Activated CD4-positive, alpha-beta T cell treated with anti-CD3 and anti-CD28 coated beads, Interleukin-2, amount 50 U/mL, for 16 hours (primary cell): Measurements from ENCODE around the gene FAM168B.
A peak's percentile ranks its signal among the peaks of the same experiment; 100 is the strongest.

Source experiments
- DNase-seq: peaks from one replicate; pipeline ENCODE4 v3.0.0-alpha.2; 2020

Gene FAM168B

DNA sequence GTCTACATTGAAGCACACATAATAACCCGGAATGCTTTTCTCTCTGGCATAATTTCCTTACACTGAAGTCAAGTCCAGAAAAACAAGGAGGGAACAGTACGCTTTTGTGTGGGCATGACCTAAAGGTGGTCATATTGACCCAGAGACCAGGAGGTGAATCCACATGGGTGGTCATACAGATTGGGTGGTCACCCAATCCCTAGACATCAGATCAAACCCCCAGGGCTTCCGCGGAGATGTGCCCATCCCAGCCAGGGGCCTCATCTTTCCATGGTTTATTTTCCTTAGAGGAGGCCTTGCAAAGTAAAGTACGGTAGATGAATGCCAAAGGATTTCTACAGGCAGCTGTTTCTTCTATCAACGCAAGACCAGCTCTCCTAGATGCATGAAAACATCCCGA lies 38.8 kb downstream of the FAM168B start:
- no peak for DNase-seq

DNA sequence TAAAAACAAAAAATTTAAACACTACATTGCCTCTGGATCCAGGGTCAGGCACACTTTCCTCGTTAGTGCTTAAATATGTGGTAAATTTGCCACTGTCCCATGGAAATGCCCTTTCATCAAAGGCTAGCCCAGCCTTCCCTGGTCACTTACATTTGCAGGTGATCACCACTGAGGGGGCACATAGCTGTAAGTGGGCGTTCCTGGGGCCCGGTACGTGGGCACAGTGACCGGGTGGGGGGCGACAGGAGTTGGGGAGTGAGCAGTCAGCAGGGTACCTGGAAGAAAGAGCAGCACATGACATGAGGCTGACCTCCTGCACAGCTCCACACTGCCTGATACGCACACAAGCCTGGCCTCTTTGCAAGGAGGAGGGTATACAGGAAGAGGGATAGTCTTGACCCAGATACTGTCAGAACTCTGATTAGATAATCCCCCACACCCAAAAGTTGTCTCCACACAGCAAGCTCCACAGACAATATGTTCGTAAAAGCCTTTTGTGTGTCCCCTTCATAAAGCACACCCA lies 40.5 kb downstream of the FAM168B start:
- no peak for DNase-seq

DNA sequence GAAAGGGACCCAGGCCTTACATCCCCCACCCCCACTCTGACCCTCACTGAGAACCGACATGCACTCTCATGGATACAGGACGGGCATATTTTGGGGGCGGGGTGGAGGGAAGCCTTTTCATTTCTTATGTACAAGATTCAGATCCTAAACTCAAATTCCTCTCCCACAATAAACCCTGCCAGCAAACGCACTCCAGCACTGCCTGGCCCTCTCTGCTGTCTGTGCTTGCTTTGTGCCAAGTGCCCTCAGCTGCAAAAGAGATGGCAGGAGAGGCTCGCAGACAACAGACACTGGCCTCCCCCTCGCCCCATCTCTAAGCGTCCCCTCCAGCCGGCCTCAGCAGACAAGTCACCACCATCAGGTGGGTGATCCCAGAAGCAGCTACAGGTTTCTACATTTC lies 42.4 kb downstream of the FAM168B start:
- DNase-seq = no peak

- DNase-seq = no peak
Measured at GRCh38 chr2:131049150-131049718, 44.0 kb downstream of the FAM168B start.

- no peak for DNase-seq
Measured at GRCh38 chr2:131048641-131049040, 44.6 kb downstream of the FAM168B start.

DNA sequence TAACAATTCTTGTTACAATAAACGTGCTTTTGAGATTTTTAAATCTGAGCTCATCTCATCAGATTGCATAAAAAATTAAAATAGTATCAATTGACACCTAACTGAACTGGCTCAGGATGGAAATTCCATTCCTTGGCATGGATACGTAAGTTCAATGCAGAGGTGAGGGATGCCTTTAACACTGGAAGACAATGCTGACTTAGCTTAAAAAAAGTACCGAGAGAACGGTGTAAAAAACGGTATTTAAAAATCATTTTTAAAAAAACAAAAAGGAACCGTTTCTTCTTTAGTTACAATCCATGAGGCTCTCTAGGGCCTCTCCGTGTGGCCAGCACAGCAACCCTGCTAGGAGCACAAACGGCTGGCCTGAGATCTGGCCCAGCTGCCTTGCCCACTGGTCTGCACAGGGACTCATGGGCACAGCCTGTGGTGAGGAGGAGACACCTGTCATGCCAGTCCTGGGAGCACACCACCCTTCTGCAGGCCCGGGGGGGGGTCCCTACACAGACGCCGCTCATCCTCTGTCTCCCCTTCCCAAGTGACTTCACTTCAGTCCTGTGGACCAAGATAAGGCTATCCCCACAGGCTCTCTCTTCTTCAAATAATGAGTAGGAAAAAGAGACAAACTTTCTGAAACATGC lies 45.2 kb downstream of the FAM168B start:
- DNase-seq = no peak

GRCh38 chr2:131046918-131047652 lies 46.2 kb downstream of the FAM168B start:
- DNase-seq = no peak

DNA sequence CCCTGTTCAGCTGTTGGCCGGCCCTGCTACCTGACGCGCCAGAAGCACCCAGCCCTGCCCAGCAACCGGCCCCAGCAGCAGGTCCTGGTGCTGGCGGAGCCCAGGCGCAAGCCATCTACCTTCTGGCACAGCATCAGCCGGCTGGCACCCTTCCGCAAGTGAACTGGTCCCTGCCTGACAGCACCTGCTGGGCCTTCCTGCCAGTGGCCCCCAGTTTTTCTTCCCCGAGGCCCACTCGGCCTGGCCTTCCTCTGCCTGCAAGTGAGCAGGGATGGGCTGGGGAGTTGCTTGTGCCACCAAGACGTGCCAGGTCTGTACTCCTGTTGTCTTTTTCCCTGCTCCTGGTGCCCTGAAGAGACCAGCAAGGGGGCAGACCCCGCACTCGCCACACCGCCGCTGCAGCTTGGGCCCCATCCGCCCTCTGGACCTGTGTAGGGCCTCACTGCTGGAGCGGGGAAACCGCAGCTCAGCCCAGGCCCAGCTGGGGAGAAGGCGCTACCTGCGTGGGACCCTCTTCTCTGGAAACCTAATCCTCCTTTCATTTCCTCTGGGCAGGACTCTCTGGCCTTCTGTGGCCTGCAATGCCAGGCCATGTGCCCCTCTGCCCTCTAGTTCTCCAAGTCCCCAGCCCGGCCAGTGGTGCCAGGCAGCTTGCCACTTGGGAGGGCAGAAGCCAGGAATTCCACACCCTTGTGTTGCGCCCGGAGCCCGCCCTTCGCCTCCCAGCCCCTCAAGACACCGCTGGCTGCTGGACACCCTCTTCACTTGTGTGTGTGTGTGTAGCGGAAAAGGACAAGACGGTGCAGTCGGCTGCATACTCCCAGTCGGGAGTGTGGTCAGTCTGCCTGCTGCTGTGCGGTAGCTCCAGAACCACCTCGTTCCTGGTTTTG lies 47.0 kb downstream of the FAM168B start:
- no peak for DNase-seq

DNA sequence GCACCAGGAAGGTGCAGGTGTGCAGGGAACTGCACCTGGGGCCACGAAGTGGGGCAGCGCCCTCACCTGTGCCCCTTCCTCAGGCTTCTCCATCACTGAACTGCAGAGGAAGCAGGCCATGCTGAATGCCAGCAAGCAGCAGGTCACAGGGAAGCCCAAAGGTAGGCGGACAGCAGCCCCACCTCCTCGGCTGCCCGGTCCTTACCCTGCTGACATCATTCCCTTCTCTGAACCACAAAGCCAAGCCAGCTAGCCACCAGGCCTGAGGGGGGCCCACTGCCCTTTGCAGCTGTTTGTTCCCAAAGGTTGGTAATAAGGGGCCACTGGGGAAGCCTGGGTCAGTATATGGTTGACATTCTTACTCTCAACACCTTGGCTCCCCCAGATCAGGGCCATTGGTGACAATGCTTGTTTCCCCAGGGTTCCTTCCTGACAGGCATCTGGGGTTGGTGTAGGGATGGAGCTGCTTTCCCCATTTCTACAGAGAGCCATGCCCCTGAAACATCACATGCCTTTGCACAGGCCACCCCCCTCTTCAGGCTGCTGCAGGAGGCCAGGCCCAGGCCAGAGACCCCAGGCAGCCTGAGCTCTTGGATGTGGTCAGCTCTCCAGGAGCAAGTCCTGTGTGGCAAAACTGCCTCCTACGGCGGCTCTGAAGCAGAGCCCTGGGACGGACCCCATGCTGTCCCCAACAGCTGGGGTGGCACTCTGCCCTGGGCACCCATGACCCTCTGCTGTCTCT lies 47.8 kb downstream of the FAM168B start:
- no peak for DNase-seq

- no peak for DNase-seq
Measured at GRCh38 chr2:131044757-131045150, 48.5 kb downstream of the FAM168B start.

- no peak for DNase-seq
Measured at GRCh38 chr2:131044075-131044756, 49.0 kb downstream of the FAM168B start.

GRCh38 chr2:131043199-131044074 lies 49.8 kb downstream of the FAM168B start:
- DNase-seq = no peak

DNA sequence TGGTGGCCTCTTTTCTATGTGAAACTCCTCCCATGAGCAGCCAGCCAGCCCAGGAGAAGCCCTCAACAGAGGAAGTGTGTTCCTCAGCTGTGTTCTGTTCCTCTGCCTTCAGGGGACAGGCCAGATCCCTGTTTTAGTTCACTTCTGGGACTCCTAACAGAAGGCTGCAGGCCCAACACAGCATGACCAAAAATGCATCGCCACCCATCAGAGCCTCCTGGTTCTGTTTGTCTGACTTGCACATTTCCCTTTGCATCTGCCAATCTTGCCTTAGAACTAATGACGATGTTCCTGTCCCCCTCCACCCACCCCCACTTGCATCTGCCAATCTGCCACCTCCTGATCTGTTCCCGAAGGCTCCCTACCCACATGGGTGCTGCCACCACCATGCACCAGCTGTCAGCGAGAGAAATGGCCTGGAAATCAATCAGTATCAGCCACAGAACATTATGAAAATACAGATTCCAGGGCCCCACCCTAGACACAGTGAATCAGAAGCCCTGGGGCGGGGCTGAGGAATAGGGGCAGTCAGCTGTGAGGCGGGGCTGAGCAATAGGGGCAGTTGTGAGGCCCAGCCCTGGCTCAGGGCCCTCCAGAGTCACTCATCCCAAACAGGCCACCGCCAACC lies 51.0 kb downstream of the FAM168B start:
- DNase-seq = no peak

GRCh38 chr2:131041402-131042147 lies 51.7 kb downstream of the FAM168B start:
- no peak for DNase-seq

- DNase-seq = no peak
Measured at GRCh38 chr2:131040661-131041401, 52.4 kb downstream of the FAM168B start.

DNA sequence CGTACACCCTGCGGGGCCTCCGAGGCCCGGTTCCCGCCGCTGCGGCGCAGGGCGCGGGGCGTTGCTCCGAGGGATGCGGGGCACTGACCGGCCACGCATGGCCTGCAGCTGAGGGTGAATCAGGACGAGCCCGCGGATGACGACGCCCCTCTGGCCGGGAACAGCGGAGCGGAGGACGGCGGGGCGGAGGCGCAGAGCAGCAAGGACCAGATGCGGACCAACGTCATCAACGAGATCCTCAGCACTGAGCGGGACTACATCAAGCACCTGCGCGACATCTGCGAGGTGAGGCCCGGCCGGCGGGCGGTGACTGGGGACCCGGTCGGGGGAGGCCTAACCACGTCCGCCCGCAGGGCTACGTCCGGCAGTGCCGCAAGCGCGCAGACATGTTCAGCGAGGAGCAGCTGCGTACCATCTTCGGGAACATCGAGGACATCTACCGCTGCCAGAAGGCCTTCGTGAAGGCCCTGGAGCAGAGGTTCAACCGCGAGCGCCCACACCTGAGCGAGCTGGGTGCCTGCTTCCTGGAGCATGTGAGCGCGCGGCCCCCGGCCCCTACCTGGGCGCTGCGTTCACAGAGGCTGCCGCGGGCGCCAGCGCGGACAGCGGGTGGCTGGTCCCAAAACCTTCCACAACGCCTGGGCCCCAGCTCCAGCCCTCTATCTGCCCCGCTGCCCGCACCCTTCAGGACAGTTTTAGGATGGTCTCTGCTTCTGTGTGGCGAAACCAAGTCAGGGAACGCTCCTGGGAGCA lies 53.2 kb downstream of the FAM168B start:
- peak; percentile 21 for DNase-seq

DNA sequence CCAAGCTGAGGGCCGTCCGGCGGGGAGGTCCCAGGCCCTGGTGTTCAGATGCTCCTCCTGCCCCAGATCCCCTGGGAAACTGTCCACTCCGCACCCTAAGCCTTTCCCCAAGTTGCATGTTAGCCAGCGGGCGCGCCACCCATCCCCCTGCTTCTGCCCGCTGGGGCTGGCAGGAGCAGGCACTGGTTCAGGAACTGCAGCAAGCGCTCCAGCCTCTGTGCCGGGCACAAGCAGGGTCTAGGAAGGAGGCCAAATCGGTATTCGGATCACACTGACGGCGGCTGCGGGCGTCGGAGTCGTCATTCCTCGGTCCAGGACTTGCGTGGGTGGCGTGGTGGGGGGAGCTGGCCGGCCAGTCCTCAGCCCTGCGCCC lies 53.7 kb downstream of the FAM168B start:
- DNase-seq = no peak

GRCh38 chr2:131039101-131039440 lies 54.2 kb downstream of the FAM168B start:
- no peak for DNase-seq
